LNCAP (cell line): ENCODE data around the gene RAD54L.

Experiments used
- CTCF ChIP-seq: fragments of 450-650 bp; IDR thresholded peaks from 2 replicates; pipeline ENCODE4 v1.5.1; 2017; ENCODE audit warnings: mild to moderate bottlenecking

RAD54L gene

DNA sequence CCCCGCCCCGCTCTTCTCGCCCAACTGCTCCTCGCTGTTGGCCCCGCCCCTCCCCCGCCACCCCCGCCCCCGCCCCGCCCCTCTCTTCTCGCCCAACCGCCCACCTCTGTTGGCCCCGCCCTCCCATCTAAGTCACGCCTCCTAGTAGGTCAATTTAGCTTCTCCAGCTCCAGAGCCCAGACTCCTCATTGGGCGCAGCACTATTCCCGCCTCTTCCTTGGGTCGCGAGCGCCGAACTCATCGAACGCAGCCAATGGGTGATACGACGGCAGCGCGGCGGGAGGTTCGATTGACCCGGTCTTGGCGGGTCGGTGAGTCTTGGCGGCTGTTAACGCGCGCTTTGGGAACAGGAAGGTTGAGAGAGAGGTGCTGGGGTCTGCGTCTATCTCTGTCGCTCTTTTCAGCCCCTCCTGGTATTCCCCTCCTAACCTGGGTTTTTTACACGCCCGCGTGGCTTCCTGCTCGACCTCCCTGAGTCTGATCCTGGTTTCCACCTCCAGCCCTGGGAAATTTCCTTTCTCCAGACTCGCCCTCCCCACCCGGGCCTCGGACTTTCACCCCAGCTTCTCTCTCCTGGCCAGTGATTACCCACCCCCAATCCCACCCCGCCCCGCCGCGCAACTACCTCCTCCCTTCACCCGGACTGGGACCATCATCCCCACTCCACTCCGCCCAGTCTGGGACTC, at the start of gene RAD54L:
Gene RAD54L, plus strand, starts transcription at position 328 of the 686 bp plus-strand sequence. CDS start 643 bp downstream, outside the sequence.
- no peak for TF ChIP-seq CTCF

DNA sequence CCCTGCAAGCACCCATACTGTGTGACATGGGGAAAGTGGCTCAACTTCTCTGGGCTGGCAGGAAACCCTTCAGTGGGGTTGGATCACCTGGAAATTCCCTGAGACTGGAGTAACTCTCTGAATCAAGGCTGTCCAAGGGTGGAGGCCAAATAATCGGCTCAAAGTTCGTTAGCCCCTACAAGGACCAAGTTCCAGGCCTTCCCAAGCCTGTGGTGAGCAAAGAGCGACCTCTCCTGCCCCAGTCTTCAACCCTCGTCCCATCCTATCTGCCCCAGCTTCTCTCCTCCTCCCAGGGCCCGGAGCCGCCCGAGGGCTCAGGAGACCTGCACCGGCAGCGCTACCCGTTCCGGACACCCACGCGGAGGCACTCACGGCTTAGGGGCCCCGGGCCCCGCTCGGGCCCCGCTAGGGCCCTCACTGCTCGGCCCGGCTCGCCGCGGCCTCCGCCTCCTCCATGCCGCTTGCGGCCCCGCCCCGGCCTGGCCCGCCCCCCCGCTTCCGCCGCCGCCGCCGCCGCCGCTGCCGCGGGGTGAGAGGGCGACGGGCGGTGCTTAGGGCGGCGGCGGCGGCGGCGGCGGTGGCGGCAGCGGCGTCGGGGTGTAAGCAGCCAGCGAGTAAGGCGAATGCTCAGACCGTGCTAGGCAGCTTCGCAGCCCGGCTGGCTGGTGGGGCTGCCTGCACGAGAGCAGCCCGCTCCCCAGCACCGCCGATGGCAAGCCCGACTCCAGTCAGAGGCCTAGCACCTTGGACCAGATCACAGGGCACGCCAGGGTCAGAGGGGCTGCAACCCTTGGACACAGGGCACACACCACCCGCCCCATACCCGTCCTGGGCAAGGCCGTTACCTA, 49.4 kb upstream of the RAD54L start, which contains the start of gene POMGNT1:
Gene POMGNT1, minus strand, starts transcription at position 471 of the 848 bp plus-strand sequence. CDS start 613 bp downstream, outside the sequence.
- TF ChIP-seq CTCF: peak; percentile 44; the same call in 1 of the 2 replicates

DNA sequence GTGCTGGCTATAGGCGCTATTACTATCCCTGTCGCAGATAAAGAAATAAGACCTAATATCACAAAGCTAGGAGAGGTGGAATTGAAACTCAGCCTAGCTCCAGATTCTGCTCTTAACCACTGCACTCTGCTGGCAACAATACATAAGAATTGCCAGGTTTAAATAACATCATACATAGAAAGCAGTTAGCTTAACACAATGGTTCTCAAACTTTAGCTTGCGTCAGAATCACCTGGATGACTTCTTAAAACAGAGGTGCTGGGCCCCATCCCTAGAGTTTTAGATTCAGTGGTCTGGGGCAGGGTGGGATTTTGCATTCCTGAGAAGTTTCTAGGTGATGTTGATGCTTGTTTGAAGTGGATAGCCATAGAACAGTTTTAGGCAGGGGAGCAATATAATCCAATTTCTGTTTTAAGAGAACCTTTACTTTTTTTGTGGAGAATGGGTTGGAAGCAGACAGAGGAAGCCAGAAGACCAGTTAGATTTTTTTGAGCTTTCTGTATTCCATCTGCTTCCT, 48.3 kb upstream of the RAD54L start:
- TF ChIP-seq CTCF: no peak

DNA sequence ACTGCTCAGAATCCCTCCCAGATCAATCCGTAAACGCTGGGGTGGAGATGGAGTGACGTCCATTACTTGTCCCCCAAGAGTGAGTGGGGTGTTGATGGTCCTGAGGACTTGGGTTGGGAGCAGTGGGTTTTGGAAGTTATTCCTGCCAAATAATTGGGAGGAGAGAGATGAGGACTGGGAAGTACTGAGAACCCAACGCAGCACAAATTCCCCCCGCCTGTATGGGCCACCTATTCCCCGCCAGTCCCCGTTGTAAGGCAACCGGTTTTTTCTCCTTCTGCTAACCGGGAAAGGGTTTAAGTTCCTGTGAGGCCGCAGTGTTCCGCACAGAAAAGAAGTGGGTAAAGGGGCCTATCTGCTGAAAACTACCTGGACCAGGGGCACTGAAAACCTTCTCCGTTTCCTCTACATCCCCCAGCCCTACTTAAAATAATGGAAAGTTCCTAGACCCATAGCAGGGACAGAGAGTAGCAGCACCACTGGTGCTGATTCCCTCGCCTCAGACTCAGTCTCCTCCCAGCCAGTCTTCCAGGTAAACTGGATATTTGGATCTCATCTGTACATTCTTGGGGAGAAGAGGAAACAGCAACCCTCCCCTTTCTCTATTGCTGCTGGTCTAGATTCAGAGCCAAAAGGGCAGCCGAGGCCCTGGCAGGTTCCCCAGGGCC, 43.7 kb upstream of the RAD54L start:
- no peak for TF ChIP-seq CTCF

- TF ChIP-seq CTCF: no peak
These were observed 43.2 kb upstream of the RAD54L start for GRCh38 chr1:46204406-46204742.

- no peak for TF ChIP-seq CTCF
These were observed 42.4 kb upstream of the RAD54L start for GRCh38 chr1:46205141-46205540.

DNA sequence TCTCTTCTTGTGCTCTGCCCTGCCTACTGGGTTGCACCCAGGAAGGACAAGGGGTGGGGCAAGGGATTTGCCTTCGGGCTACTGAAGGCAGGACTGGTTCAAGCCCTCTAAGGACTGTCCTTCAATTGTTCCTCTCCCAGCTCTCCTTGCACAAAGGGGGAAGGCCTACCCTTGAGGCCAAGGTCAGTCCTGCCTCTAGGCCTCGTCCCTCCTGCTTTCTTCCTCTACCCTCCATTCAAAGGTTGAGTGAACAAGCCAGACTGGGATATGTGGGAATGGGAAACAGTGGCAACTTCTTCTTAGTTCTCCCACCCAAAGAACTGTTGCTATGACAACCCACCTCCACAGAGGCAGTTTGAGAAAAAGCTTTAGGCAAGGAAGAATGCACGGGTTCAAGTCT, 41.8 kb upstream of the RAD54L start:
- no peak for TF ChIP-seq CTCF
